ENCODE measurements around the gene FBN1. TPM values are rescaled to one million over a fixed set of nuclear protein-coding genes. Genes with fewer than 3 reads are reported as not detected.

FBN1 gene
- total and polyA plus RNA-seq, 2 donors, result 6.3 to 19.5 TPM

DNA sequence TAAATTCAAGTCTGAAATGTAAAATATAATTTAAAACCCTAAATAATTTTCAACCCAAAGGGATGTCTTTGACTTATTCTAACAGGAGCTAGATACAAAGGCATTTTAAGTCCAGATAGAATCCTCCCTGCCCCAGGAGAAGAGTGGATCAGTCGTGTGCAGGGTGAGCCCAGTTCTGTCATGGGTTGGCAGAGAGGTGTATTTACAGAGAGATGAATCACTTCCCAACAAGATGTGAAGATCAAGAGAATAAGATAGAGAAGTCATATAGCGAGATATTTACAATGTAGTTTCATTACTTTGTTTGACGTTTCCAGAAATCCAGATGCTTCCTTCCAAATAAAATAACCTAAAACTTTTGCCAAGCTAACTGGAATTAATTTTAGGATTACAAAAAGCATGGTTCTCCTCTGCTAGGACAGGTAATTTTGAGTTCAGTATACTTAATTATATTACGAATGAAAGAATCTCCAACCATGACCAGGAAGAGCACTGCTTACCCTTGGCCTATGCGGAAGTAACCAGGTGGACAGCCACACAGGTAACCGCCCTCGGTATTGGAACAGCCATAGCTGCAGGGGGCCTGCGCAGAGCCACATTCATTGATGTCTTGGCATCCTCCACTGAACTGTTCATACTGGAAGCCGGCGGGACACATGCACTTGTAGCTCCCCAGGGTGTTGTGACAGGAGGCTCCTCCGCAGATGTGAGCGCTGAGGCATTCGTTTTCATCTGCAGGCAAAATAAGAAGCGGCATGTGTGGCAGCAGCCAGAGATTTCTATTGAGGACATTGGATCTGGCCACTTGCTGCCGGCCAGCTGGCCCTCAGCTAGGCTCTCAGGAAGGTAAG, 230.2 kb downstream of the FBN1 start:
- no peaks in the 10 kb centered on the region for H3K9me3 ChIP-seq (ENCODE audit: control insufficient read depth in 2 of 2, insufficient read depth in 1 of 2, low read length in 1 of 2)
- H3K4me1 ChIP-seq (ENCODE audit: control insufficient read depth in 2 of 2, insufficient read depth in 2 of 2, low read length in 2 of 2), result no peaks in the 10 kb centered on the region
- no peak overlapping the region for H3K27ac ChIP-seq (ENCODE audit: low read depth in 1 of 2, low read length in 1 of 2)
- no peak for DNase-seq (ENCODE audit: low read depth in 6 of 9, low spot score in 9 of 9)
- H3K36me3 ChIP-seq (ENCODE audit: control insufficient read depth in 2 of 2, insufficient read depth in 2 of 2, low read length in 1 of 2), result no peaks in the 10 kb centered on the region
- H3K27me3 ChIP-seq (ENCODE audit: control insufficient read depth in 2 of 2, insufficient read depth in 1 of 2, low read length in 1 of 2), result no peaks in the 10 kb centered on the region
- WGBS, result 98% methylated on average over 15 of the region's 15 CpGs
- no peak overlapping the region for H3K4me3 ChIP-seq (ENCODE audit: low read length in 2 of 2)

DNA sequence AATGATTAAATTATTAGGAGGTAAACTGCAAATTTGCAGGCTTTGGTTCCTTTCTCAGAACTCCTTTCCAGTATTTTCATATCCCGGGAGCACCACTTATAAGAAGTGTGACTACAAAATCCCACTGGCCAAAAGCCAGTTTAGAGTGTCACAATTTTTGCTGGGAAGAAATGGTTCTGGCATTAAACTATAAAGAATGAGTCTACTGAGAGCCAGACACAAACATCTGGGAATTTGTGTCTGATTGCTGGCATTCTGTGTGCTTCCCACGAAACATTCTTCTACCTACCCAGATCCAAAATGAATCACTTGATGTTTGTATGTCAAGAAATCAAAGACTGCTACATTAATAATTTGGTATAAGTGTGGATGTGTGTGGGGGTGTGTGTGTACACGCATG, 231.5 kb downstream of the FBN1 start:
- 97% methylated on average over 3 of the region's 3 CpGs for WGBS
- Histone ChIP-seq H3K36me3 (ENCODE audit: control insufficient read depth in 2 of 2, insufficient read depth in 2 of 2, low read length in 1 of 2) (no peaks in the 10 kb centered on the region), H3K9me3 (ENCODE audit: control insufficient read depth in 2 of 2, insufficient read depth in 1 of 2, low read length in 1 of 2) (no peaks in the 10 kb centered on the region), H3K4me3 (ENCODE audit: low read length in 2 of 2) (no peak overlapping the region), H3K27me3 (ENCODE audit: control insufficient read depth in 2 of 2, insufficient read depth in 1 of 2, low read length in 1 of 2) (no peaks in the 10 kb centered on the region), H3K4me1 (ENCODE audit: control insufficient read depth in 2 of 2, insufficient read depth in 2 of 2, low read length in 2 of 2) (no peaks in the 10 kb centered on the region), H3K27ac (ENCODE audit: low read depth in 1 of 2, low read length in 1 of 2) (no peak overlapping the region)
- no peak for DNase-seq (ENCODE audit: low read depth in 6 of 9, low spot score in 9 of 9)

DNA sequence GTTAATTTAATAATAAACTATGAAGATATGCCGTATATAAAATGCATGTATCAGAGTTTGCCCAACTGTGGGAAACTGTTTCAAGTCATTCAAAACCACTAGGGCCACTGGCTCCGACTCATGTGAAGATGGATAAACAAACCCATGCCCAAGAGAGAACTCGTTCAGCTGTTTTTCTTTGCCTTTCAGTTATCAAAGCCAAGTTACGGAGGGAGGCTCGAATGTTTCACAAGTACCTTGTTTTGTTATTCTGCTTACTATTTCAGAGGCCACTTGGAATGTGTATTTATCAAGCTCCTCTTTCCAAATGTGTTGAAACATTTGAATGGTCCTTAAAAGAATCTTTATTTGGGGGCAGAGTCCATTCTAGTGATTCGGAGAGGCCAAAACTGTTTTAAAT, 232.2 kb downstream of the FBN1 start:
- Histone ChIP-seq H3K27ac (ENCODE audit: low read depth in 1 of 2, low read length in 1 of 2) (no peak overlapping the region), H3K4me3 (ENCODE audit: low read length in 2 of 2) (no peak overlapping the region), H3K9me3 (ENCODE audit: control insufficient read depth in 2 of 2, insufficient read depth in 1 of 2, low read length in 1 of 2) (no peaks in the 10 kb centered on the region), H3K27me3 (ENCODE audit: control insufficient read depth in 2 of 2, insufficient read depth in 1 of 2, low read length in 1 of 2) (no peaks in the 10 kb centered on the region), H3K4me1 (ENCODE audit: control insufficient read depth in 2 of 2, insufficient read depth in 2 of 2, low read length in 2 of 2) (no peaks in the 10 kb centered on the region), H3K36me3 (ENCODE audit: control insufficient read depth in 2 of 2, insufficient read depth in 2 of 2, low read length in 1 of 2) (no peaks in the 10 kb centered on the region)
- no peak for DNase-seq (ENCODE audit: low read depth in 6 of 9, low spot score in 9 of 9)
- 97% methylated on average over 6 of the region's 6 CpGs for WGBS

DNA sequence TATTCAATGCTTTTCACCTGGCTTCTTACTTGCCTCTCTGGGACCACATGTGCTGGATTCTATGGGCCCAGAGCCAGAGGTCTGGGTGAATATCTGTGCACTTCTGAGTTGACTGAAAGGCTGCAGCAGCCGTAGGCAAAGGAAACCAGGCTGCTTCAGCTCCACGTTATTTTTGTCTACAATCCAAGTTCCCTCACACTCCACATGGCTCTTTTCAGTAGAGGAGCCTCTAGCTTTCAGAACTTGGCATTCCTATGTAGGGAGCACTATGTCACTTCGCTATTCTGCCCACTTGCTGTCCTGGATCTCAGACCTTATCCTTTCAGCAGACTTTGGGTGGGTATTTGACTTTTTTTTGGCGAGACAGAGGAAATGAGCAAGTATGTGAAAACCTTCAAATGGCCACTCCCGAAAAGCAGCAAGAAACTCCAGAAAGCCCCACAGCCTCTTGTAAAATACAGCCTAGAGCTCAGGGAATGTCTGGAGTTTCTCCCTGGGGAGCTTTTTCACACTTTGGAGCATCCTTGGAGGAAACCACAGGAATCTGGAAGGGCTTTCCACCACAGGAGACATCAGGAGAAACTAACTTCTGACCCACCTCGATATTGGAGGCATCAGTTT, 233.4 kb downstream of the FBN1 start:
- Histone ChIP-seq H3K4me1 (ENCODE audit: control insufficient read depth in 2 of 2, insufficient read depth in 2 of 2, low read length in 2 of 2) (no peaks in the 10 kb centered on the region), H3K9me3 (ENCODE audit: control insufficient read depth in 2 of 2, insufficient read depth in 1 of 2, low read length in 1 of 2) (no peaks in the 10 kb centered on the region), H3K27ac (ENCODE audit: low read depth in 1 of 2, low read length in 1 of 2) (no peak overlapping the region), H3K27me3 (ENCODE audit: control insufficient read depth in 2 of 2, insufficient read depth in 1 of 2, low read length in 1 of 2) (no peaks in the 10 kb centered on the region), H3K4me3 (ENCODE audit: low read length in 2 of 2) (no peak overlapping the region), H3K36me3 (ENCODE audit: control insufficient read depth in 2 of 2, insufficient read depth in 2 of 2, low read length in 1 of 2) (no peaks in the 10 kb centered on the region)
- 96% methylated on average over 6 of the region's 6 CpGs for WGBS
- DNase-seq (ENCODE audit: low read depth in 6 of 9, low spot score in 9 of 9), result no peak

DNA sequence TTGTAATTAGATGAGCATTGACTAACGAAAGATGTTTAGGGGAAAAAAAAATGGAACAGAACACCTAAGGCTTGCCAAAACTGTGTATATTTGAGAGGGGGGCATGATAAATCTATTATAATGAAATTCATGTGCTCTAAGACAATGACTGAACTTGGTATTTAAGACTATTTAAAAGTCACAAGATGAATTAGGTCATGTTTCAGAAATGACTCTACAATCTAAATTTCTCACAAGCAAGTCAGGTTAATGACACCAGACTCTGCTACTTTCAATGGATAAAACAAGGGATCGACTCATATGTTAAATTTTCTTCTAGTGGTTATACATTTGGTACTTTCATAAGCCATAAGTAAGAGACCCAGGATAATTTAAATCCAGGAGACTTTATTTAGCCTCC, 235.9 kb downstream of the FBN1 start:
- Histone ChIP-seq H3K27me3 (ENCODE audit: control insufficient read depth in 2 of 2, insufficient read depth in 1 of 2, low read length in 1 of 2) (no peaks in the 10 kb centered on the region), H3K27ac (ENCODE audit: low read depth in 1 of 2, low read length in 1 of 2) (no peak overlapping the region), H3K9me3 (ENCODE audit: control insufficient read depth in 2 of 2, insufficient read depth in 1 of 2, low read length in 1 of 2) (no peaks in the 10 kb centered on the region), H3K4me3 (ENCODE audit: low read length in 2 of 2) (no peak overlapping the region), H3K4me1 (ENCODE audit: control insufficient read depth in 2 of 2, insufficient read depth in 2 of 2, low read length in 2 of 2) (no peaks in the 10 kb centered on the region), H3K36me3 (ENCODE audit: control insufficient read depth in 2 of 2, insufficient read depth in 2 of 2, low read length in 1 of 2) (no peaks in the 10 kb centered on the region)
- no peak for DNase-seq (ENCODE audit: low read depth in 6 of 9, low spot score in 9 of 9)
- 97% methylated on average over 2 of the region's 2 CpGs for WGBS

DNA sequence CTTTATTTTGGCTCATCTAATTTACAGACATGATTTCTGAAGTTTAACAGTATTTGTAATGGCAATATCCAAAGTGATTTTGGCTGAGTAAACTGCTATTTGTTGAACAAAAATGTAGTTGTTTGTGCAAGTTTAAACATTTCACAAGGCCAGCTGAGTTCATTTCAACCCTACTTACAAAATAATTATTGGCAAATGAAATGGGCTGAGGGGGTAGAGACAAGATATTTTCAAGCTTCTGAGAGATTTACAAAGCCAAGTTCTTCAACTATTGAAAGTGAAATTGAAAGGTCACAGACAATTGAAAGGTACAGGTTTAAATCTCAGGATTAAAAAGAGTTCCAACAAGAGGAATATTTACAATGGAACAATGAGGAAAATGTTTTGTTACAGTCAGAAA, 237.2 kb downstream of the FBN1 start:
- H3K27me3 ChIP-seq (ENCODE audit: control insufficient read depth in 2 of 2, insufficient read depth in 1 of 2, low read length in 1 of 2), result no peaks in the 10 kb centered on the region
- no peak overlapping the region for H3K27ac ChIP-seq (ENCODE audit: low read depth in 1 of 2, low read length in 1 of 2)
- H3K36me3 ChIP-seq (ENCODE audit: control insufficient read depth in 2 of 2, insufficient read depth in 2 of 2, low read length in 1 of 2), result no peaks in the 10 kb centered on the region
- H3K9me3 ChIP-seq (ENCODE audit: control insufficient read depth in 2 of 2, insufficient read depth in 1 of 2, low read length in 1 of 2), result no peaks in the 10 kb centered on the region
- H3K4me1 ChIP-seq (ENCODE audit: control insufficient read depth in 2 of 2, insufficient read depth in 2 of 2, low read length in 2 of 2), result no peaks in the 10 kb centered on the region
- DNase-seq (ENCODE audit: low read depth in 6 of 9, low spot score in 9 of 9), result no peak
- no peak overlapping the region for H3K4me3 ChIP-seq (ENCODE audit: low read length in 2 of 2)

DNA sequence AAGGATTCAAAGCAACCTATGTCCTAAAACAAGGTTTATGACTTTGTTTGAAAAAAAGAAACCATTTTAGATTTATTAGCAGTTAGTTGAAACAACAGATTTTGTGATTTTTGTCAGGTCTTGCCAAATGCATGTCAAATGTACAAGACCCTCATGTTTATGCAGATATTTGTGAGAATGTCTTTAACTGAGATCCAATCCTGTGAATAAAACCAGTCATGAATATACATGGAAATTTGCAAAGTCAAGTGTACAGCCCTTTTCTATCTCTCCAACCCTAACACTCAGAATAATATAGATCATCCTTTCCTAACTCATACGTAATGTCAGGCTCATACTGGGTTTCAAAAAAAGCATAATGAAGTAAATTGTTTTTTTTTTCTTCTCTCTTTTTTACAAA, 237.9 kb downstream of the FBN1 start:
- Histone ChIP-seq H3K27me3 (ENCODE audit: control insufficient read depth in 2 of 2, insufficient read depth in 1 of 2, low read length in 1 of 2) (no peaks in the 10 kb centered on the region), H3K36me3 (ENCODE audit: control insufficient read depth in 2 of 2, insufficient read depth in 2 of 2, low read length in 1 of 2) (no peaks in the 10 kb centered on the region), H3K27ac (ENCODE audit: low read depth in 1 of 2, low read length in 1 of 2) (no peak overlapping the region), H3K4me3 (ENCODE audit: low read length in 2 of 2) (no peak overlapping the region), H3K9me3 (ENCODE audit: control insufficient read depth in 2 of 2, insufficient read depth in 1 of 2, low read length in 1 of 2) (no peaks in the 10 kb centered on the region), H3K4me1 (ENCODE audit: control insufficient read depth in 2 of 2, insufficient read depth in 2 of 2, low read length in 2 of 2) (no peaks in the 10 kb centered on the region)
- no peak for DNase-seq (ENCODE audit: low read depth in 6 of 9, low spot score in 9 of 9)
- 93% methylated on average over 1 of the region's 1 CpG for WGBS

DNA sequence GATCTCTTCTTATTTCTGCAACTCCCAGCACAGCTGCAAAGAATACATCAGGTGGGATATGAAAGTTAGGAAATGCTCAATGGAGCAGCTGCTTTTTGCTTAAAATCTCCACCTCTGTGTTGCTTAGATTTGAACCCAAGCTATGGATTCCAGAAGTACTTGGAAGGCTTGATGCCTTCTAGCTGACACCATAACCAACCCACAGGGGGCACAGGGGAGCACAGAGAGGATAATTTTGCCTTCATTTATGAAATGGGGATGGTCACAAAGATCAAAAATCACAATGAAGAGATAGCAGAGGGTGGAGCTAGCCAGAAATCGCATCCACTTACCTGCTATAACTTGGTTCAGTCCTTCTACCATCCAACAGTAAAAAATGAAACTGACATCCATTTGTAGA, 238.6 kb downstream of the FBN1 start:
- no peak overlapping the region for H3K27ac ChIP-seq (ENCODE audit: low read depth in 1 of 2, low read length in 1 of 2)
- no peaks in the 10 kb centered on the region for H3K9me3 ChIP-seq (ENCODE audit: control insufficient read depth in 2 of 2, insufficient read depth in 1 of 2, low read length in 1 of 2)
- no peak for DNase-seq (ENCODE audit: low read depth in 6 of 9, low spot score in 9 of 9)
- 97% methylated on average over 1 of the region's 1 CpG for WGBS
- no peak overlapping the region for H3K4me3 ChIP-seq (ENCODE audit: low read length in 2 of 2)
- H3K36me3 ChIP-seq (ENCODE audit: control insufficient read depth in 2 of 2, insufficient read depth in 2 of 2, low read length in 1 of 2), result no peaks in the 10 kb centered on the region
- no peaks in the 10 kb centered on the region for H3K4me1 ChIP-seq (ENCODE audit: control insufficient read depth in 2 of 2, insufficient read depth in 2 of 2, low read length in 2 of 2)
- no peaks in the 10 kb centered on the region for H3K27me3 ChIP-seq (ENCODE audit: control insufficient read depth in 2 of 2, insufficient read depth in 1 of 2, low read length in 1 of 2)

DNA sequence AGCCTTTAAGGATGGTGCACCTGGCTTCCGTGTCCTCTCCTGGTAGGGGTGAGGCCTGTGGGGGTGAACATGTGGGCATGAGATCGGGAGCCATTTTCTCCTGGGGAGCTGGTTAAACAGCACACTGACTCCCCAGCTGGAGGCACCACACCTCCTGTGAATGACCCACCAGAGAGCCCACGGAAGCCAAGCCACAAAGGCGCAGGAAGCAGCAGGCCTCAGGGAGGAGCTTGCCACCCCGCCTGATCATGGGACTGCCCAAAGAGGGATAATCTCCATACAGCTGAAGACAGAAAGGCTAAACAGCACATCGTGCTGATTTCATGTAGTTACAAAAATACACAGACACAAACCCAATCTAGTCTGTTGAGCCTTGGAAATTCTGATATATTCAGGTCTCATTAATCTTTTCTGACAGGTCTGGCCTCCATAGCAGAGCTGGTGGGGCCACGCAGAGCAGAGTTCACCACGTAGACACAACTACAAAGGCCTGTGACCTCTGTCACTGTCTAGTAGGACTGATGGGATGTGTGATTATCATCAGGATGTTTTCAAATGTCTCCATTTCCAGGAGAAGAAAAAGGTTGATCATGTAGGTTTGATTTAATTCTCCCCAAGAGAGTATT, 239.1 kb downstream of the FBN1 start:
- Histone ChIP-seq H3K27ac (ENCODE audit: low read depth in 1 of 2, low read length in 1 of 2) (no peak overlapping the region), H3K27me3 (ENCODE audit: control insufficient read depth in 2 of 2, insufficient read depth in 1 of 2, low read length in 1 of 2) (no peaks in the 10 kb centered on the region), H3K4me1 (ENCODE audit: control insufficient read depth in 2 of 2, insufficient read depth in 2 of 2, low read length in 2 of 2) (no peaks in the 10 kb centered on the region), H3K36me3 (ENCODE audit: control insufficient read depth in 2 of 2, insufficient read depth in 2 of 2, low read length in 1 of 2) (no peaks in the 10 kb centered on the region), H3K9me3 (ENCODE audit: control insufficient read depth in 2 of 2, insufficient read depth in 1 of 2, low read length in 1 of 2) (no peaks in the 10 kb centered on the region), H3K4me3 (ENCODE audit: low read length in 2 of 2) (no peak overlapping the region)
- no peak for DNase-seq (ENCODE audit: low read depth in 6 of 9, low spot score in 9 of 9)
- 87% methylated on average over 8 of the region's 8 CpGs for WGBS

Data from thymus (tissue), 11 donors.